D721Med (cell line): Measurements from ENCODE around the gene CADPS2.

Source experiments
- DNase-seq: peaks from one replicate; pipeline ENCODE4 v3.0.0; 2011; ENCODE audit warnings: low spot score; ENCODE audit not compliant: insufficient read length
- FAIRE-seq: peaks from 2 replicates; lab custom pipeline; 2011; peaks lifted over from hg19 to GRCh38; lab: Jason Lieb, UNC
- CTCF ChIP-seq: IDR thresholded peaks from 2 replicates; pipeline ENCODE4 v1.5.1; 2012; ENCODE audit warnings: mild to moderate bottlenecking, control low read depth; ENCODE audit not compliant: insufficient read depth; ENCODE audit errors: missing control alignments

The CADPS2 gene

GRCh38 chr7:122304319-122304975 is 581.8 kb downstream of the CADPS2 start, which contains the start of gene FEZF1:
Gene FEZF1 (minus strand): TSS chr7:122304750. CDS start chr7:122304437, 313 bp downstream.
- no peak for FAIRE-seq

GRCh38 chr7:122303531-122304318 is 582.5 kb downstream of the CADPS2 start:
- no peak for FAIRE-seq
- TF ChIP-seq CTCF: no peak

More at GRCh38 chr7:122304319-122304975, 581.8 kb downstream of the CADPS2 start, which contains the start of gene FEZF1:
- DNase-seq: no peak
- TF ChIP-seq CTCF: no peak

GRCh38 chr7:122302761-122303530 is 583.3 kb downstream of the CADPS2 start:
- no peak for DNase-seq
- no peak for FAIRE-seq
- TF ChIP-seq CTCF: no peak

More at GRCh38 chr7:122303531-122304318, 582.5 kb downstream of the CADPS2 start:
- DNase-seq: no peak

GRCh38 chr7:122301858-122302760 is 584.2 kb downstream of the CADPS2 start:
- DNase-seq: no peak
- FAIRE-seq: no peak

GRCh38 chr7:122300956-122301833 is 585.1 kb downstream of the CADPS2 start:
- TF ChIP-seq CTCF: no peak
- FAIRE-seq: no peak
- no peak for DNase-seq

More at GRCh38 chr7:122301858-122302760, 584.2 kb downstream of the CADPS2 start:
- TF ChIP-seq CTCF: no peak
